ENCODE measurements around the gene DSTYK. TPM values are rescaled to one million over a fixed set of nuclear protein-coding genes. Genes with fewer than 3 reads are reported as not detected.

Gene DSTYK
- 1 to 10 TPM; 8.1 to 8.2 TPM for total RNA-seq
- long read RNA-seq, full-length matches to known transcripts = 4 of 6 reads
- long read RNA-seq, partial matches to known transcripts = 1 of 6 reads
- long read RNA-seq, other reads (novel, unspliced or antisense) = 1 of 6 reads

DNA sequence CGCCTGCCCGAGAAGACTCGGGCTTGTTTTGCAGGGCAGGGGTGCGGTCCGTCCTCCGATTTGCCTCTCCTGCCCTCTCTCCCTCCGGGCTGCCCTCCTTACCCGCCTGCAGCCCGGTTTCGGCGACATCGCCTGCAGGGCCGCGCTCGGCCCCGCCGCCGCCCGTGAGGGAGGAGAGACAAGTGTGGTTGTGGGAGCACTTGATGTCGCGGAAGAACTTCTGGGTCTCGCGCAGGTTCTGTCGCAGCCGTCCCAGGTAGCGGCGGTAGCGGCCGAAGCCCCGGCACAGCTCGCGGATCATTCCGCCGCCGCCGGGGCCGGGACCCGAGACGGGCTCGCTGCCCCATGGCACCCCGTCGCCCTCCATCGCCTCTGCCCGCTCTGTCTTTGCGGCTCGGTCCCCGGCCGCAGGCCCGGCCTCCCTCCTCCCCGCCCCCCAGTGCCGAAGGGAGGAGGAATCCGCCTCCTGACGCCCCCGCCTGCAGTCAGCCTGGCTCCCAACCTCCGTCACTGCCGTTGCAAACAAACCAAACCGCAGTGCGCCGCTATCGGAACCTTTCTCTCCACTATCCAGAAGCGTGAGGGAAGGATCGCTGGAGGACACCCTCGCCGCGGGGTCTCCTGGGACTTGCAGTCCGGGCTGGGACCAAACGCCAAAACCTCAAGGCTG, at the start of gene DSTYK:
Gene DSTYK, minus strand, starts transcription at position 534 of the 670 bp plus-strand sequence. Its CDS starts 167 bp downstream, at position 367.
- DNase-seq (peak; percentile 94), ATAC-seq (peak; percentile 96 to 97)
- intact Hi-C loops (cut with DNase I) = no loop called here

- ATAC-seq (no peak), DNase-seq (no peak)
- intact Hi-C loops (cut with DNase I) = loop anchor here (5.0 to 10.0 kb wide), 4 partner anchors 138 to 445 kb away; partner anchors contain the start of gene RBBP5 (in 1 of the 2)
Observed at GRCh38 chr1:205259998-205260397, 48.5 kb upstream of the DSTYK start.

- DNase-seq (no peak), ATAC-seq (peak; percentile 3 to 23)
- intact Hi-C loops (cut with DNase I) = loop anchor here (5.0 to 10.0 kb wide), 4 partner anchors 137 to 445 kb away; partner anchors contain the start of gene RBBP5 (in 1 of the 2)
Observed at GRCh38 chr1:205259324-205259832, 47.9 kb upstream of the DSTYK start.

GRCh38 chr1:205258719-205259118, 47.2 kb upstream of the DSTYK start:
- DNase-seq (no peak), ATAC-seq (no peak)
- intact Hi-C loops (cut with DNase I) = loop anchor here (5.0 to 10.0 kb wide), 4 partner anchors 136 to 444 kb away; partner anchors contain the start of gene RBBP5 (in 1 of the 2)

GRCh38 chr1:205258261-205258691, 46.8 kb upstream of the DSTYK start:
- ATAC-seq (no peak), DNase-seq (no peak)
- intact Hi-C loops (cut with DNase I) = loop anchor here (5.0 to 10.0 kb wide), 4 partner anchors 136 to 443 kb away; partner anchors contain the start of gene RBBP5 (in 1 of the 2)

GRCh38 chr1:205257735-205258134, 46.2 kb upstream of the DSTYK start:
- ATAC-seq (no peak), DNase-seq (no peak)
- intact Hi-C loops (cut with DNase I) = loop anchor here (5.0 to 10.0 kb wide), 4 partner anchors 135 to 443 kb away; partner anchors contain the start of gene RBBP5 (in 1 of the 2)

- ATAC-seq = no peak
- intact Hi-C loops (cut with DNase I) = loop anchor here (1.0 to 10.0 kb wide), 5 partner anchors 28 to 442 kb away; partner anchors contain the start of gene RBBP5 (in 1 of the 2)
Observed at GRCh38 chr1:205256951-205257625, 45.6 kb upstream of the DSTYK start.

GRCh38 chr1:205255941-205256780, 44.7 kb upstream of the DSTYK start:
- peak; percentile 89 to 91 for ATAC-seq
- DNase-seq = peak; percentile 90
- intact Hi-C loops (cut with DNase I) = loop anchor here (1.0 to 10.0 kb wide), 5 partner anchors 27 to 441 kb away; partner anchors contain the start of gene RBBP5 (in 1 of the 2)

More at GRCh38 chr1:205256951-205257625, 45.6 kb upstream of the DSTYK start:
- DNase-seq = no peak

GRCh38 chr1:205251576-205251975, 40.1 kb upstream of the DSTYK start:
- intact Hi-C loops (cut with DNase I) = loop anchor here (10.0 kb wide), 2 partner anchors 267 to 437 kb away; no protein-coding TSS in a partner anchor
- DNase-seq (no peak), ATAC-seq (no peak)

DNA sequence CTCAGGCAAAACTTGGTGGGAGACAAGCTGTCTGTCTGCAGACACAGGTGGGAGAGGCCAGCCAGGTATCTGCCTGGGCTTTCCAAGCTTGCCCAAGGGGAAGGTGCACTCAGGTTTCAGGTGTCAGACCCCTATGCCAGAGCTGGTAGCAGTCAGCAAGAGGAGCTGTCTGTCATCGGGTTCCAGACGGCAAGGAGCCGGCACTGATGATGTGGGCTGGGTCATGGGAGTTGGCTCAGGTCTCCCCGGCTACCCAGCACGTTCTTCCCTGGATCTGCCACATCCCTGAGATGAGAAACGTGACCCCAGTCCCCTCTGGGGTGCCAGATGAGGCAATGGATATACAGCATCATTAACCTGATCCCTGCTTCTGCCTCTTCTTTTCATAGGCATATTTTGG, 39.2 kb upstream of the DSTYK start:
- intact Hi-C loops (cut with DNase I) = loop anchor here (10.0 kb wide), 2 partner anchors 266 to 436 kb away; no protein-coding TSS in a partner anchor
- no peak for ATAC-seq
- no peak for DNase-seq

GRCh38 chr1:205249651-205250050, 38.1 kb upstream of the DSTYK start:
- intact Hi-C loops (cut with DNase I) = loop anchor here (10.0 kb wide), 2 partner anchors 265 to 435 kb away; no protein-coding TSS in a partner anchor
- ATAC-seq (peak in 1 of 2 donors; percentile 8), DNase-seq (no peak)

DNA sequence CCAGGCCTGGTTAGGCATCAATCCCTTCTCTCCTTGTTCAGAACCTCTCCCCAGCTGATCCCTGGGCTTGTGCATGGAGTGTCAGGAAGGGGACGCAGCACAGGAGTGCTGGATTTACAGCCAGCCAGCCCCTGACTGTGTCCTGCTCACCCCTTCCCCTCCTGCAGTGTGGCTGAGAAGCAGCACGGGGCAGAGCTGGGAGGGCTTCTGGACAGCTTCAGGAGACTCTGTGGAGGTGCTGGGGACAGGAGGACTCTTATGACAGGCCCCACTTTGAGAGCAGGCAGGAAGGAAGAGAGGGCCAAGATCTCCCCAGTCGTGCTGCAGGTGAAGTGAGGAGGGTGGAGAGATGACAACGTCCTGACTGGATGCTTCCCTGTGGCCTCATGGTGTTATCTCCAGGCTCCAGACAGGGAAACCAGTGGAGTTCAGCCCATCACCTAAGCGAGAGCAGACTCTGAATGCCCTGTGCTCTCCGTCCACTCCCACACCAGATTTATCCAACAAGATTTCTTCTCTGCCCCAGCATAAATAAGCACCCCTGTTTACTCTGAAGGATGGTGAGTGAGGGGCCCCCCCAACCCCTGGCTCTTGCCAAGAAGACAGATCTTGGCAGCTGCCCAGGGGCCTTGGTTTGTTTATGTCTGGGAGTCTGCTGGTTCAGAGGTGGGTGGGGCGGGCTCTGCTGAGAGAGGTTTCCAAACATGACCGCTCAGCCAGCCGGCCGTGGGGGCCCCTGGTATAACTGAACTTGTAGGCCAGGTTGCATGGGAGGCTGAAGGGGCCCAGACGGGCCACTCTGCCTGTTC, 37.5 kb upstream of the DSTYK start:
- peak; percentile 38 to 65 for ATAC-seq
- DNase-seq = peak; percentile 67
- intact Hi-C loops (cut with DNase I) = no loop called here

- DNase-seq (no peak), ATAC-seq (peak; percentile 52 to 71)
- intact Hi-C loops (cut with DNase I) = no loop called here
Observed at GRCh38 chr1:205247130-205247921, 35.8 kb upstream of the DSTYK start.

GRCh38 chr1:205246351-205247119, 35.0 kb upstream of the DSTYK start:
- ATAC-seq = no peak
- intact Hi-C loops (cut with DNase I) = no loop called here
- DNase-seq = no peak

GRCh38 chr1:205245096-205245495, 33.6 kb upstream of the DSTYK start:
- no peak for ATAC-seq
- intact Hi-C loops (cut with DNase I) = no loop called here

DNA sequence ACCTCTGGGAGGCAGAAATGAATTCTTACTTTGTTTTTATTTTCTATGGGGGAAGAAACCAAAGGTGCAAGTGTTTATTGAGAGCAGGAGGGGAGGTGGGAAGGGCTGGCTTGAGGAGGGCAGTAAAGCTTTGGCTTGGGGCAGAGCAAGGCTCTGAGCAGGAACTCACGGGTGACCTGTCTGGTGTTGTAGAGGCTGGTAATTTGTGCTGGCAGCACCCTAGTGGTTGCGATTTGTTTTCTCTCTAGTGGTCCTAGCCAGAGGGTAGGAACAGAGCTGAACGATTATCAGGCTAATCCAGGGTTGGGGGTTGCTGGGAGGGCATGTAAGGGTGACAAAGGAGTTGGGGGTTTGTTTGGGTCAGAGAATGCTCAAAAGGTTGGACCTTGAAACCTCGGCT, 32.9 kb upstream of the DSTYK start:
- ATAC-seq (no peak), DNase-seq (no peak)
- intact Hi-C loops (cut with DNase I) = no loop called here

More at GRCh38 chr1:205245096-205245495, 33.6 kb upstream of the DSTYK start:
- DNase-seq = no peak
